ENCODE measurements around the gene RBCK1.

DNA sequence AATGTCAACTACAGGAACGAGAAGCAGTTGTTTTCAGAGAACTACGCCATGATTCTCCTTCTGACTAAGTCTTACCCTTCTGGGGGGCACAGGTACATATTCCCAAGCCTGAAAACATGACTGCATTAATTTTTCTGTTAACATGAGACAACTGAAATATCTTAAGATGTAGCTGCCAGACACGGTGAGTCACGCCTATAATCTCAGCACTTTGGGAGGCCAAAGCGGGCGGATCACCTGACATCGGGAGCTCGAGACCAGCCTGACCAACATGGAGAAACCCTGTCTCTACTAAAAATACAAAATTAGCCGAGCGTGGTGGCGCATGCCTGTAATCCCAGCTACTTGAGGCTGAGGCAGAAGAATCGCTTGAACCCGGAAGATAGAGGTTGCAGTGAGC is 32.5 kb downstream of the RBCK1 start:
- TF ChIP-seq, protein P1, sequence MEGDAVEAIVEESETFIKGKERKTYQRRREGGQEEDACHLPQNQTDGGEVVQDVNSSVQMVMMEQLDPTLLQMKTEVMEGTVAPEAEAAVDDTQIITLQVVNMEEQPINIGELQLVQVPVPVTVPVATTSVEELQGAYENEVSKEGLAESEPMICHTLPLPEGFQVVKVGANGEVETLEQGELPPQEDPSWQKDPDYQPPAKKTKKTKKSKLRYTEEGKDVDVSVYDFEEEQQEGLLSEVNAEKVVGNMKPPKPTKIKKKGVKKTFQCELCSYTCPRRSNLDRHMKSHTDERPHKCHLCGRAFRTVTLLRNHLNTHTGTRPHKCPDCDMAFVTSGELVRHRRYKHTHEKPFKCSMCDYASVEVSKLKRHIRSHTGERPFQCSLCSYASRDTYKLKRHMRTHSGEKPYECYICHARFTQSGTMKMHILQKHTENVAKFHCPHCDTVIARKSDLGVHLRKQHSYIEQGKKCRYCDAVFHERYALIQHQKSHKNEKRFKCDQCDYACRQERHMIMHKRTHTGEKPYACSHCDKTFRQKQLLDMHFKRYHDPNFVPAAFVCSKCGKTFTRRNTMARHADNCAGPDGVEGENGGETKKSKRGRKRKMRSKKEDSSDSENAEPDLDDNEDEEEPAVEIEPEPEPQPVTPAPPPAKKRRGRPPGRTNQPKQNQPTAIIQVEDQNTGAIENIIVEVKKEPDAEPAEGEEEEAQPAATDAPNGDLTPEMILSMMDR (conservative IDR thresholded peaks at IDR 0.05; ENCODE audit: low read length), result no peak
- no peak for TF ChIP-seq EZH2phosphoT487 (IDR thresholded peaks at IDR 0.05; ENCODE audit: borderline replicate concordance)
